HFF-Myc (cell line): ENCODE data around the gene CNTD1.

Experiments
- DNase-seq: peaks from one replicate; pipeline ENCODE4 v3.0.0-alpha.2; 2011; ENCODE audit warnings: low read depth; ENCODE audit errors: extremely low read depth
- H3K4me3 ChIP-seq: replicated peaks from 2 replicates; pipeline ENCODE4 v1.5.1; 2011; ENCODE audit warnings: low read depth, mild to moderate bottlenecking, control low read depth, low read length
- TF ChIP-seq, protein P1 (sequence below): IDR thresholded peaks from 2 replicates; pipeline ENCODE4 v1.5.1; 2012; ENCODE audit warnings: mild to moderate bottlenecking, low read depth, low read length, control low read depth; ENCODE audit errors: missing control alignments

The CNTD1 gene

GRCh38 chr17:42796066-42796758, 2.4 kb upstream of the CNTD1 start:
- H3K4me3 ChIP-seq: no peak overlapping the region
- DNase-seq: no peak

GRCh38 chr17:42797067-42798007, 1.3 kb upstream of the CNTD1 start:
- TF ChIP-seq, protein P1, sequence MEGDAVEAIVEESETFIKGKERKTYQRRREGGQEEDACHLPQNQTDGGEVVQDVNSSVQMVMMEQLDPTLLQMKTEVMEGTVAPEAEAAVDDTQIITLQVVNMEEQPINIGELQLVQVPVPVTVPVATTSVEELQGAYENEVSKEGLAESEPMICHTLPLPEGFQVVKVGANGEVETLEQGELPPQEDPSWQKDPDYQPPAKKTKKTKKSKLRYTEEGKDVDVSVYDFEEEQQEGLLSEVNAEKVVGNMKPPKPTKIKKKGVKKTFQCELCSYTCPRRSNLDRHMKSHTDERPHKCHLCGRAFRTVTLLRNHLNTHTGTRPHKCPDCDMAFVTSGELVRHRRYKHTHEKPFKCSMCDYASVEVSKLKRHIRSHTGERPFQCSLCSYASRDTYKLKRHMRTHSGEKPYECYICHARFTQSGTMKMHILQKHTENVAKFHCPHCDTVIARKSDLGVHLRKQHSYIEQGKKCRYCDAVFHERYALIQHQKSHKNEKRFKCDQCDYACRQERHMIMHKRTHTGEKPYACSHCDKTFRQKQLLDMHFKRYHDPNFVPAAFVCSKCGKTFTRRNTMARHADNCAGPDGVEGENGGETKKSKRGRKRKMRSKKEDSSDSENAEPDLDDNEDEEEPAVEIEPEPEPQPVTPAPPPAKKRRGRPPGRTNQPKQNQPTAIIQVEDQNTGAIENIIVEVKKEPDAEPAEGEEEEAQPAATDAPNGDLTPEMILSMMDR: no peak
- H3K4me3 ChIP-seq: peak overlapping the region; percentile 59
- no peak for DNase-seq

More at GRCh38 chr17:42796066-42796758, 2.4 kb upstream of the CNTD1 start:
- TF ChIP-seq, protein P1: no peak

- peak overlapping the region; percentile 59 for H3K4me3 ChIP-seq
- no peak for DNase-seq
- TF ChIP-seq, protein P1: no peak
Measured at GRCh38 chr17:42798011-42798382, 664 bp upstream of the CNTD1 start.

DNA sequence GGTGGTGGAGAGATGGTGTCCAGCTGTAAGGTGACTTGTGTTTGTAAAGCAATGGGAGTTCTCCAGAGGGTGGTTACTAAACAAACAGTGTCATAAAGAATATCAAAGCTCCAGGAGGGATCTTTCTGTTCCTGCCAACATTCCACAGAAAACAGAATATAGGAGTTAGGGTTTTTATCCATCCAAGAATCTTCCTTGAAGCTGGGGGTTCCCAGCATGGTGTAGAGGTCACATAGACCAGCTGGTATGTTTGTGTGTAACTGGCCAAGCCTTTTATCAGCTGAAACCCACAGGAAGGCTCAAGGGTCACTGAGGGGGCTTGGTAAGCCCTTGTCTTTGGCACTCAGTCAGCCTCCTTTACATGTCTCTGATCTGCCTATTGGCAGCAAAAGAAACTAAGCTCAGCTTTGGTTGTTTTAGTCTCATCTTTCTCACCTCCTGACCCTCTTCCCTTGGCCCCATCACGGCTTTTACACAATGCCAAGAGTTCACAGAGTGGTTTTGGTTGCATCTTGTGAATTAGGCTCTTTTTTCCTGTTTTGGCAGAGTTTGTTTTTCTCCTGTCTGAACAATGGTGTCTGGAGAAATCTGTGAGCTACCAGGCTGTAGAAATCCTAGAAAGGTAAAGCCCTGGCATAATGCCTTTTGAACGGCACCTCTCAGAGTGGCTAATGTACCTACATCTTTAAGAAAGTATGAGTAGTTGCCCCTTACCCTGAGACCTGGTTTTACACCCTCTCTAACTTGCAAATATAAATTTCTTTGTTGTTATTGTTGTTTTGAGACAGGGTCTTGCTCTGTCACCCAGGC, 4.6 kb downstream of the CNTD1 start:
- TF ChIP-seq, protein P1: no peak
- no peak for DNase-seq

DNA sequence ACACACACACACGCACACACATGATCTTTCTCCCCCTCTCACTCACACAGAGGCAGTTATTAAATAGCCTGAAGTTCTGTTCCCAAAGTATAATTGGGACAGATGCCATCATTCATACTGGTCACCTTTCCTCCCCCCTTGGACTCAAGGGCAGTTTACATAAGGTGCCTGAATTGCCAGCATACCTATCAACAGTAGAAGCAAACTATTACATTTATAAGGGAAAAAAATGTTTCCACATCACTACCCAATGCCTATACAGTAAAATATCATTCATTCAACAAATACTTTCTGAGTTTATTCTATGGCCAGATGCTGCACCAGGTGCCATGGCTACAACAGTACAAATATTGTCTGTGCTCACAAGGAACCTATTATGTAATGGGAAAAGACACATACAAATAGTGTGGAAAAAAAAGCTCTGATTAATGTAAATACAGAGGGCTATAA, 6.3 kb downstream of the CNTD1 start:
- no peak for DNase-seq
- H3K4me3 ChIP-seq: no peak overlapping the region
- TF ChIP-seq, protein P1: no peak

More for the DNA sequence above, 4.6 kb downstream of the CNTD1 start:
- H3K4me3 ChIP-seq: no peak overlapping the region

DNA sequence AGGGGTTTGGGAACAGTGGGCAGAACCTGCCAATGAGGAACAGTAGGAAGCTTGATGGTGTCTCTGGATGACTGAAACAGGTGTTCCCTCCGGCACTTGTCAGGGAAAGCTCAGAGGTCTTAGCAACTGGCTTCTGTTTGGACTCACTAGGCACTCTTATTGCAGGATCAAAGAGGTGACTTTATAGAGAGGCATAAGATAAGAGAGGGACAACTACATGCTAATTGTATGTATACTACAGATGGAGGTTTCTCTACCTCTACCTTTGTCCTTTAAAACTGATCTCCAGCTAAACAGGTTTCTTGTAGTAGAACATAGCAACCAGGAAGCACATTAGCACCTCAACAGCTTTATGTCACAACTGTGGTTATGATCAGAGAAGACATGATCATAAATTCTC, 7.6 kb downstream of the CNTD1 start:
- DNase-seq: no peak
- TF ChIP-seq, protein P1: no peak
- no peak overlapping the region for H3K4me3 ChIP-seq
